ENCODE measurements around the gene SUSD3.

SUSD3 gene

GRCh38 chr9:93051680-93052089, 6.8 kb upstream of the SUSD3 start:
- DNase-seq (ENCODE audit: low read depth in 1 of 2, low spot score in 1 of 2), result no peak

GRCh38 chr9:93052791-93053540, 5.5 kb upstream of the SUSD3 start:
- no peak for DNase-seq (ENCODE audit: low read depth in 1 of 2, low spot score in 1 of 2)

- DNase-seq (ENCODE audit: low read depth in 1 of 2, low spot score in 1 of 2), result no peak
These were observed 4.6 kb upstream of the SUSD3 start for GRCh38 chr9:93053781-93054331.

GRCh38 chr9:93054758-93055704, 3.5 kb upstream of the SUSD3 start:
- DNase-seq (ENCODE audit: low read depth in 1 of 2, low spot score in 1 of 2), result no peak

- no peak for DNase-seq (ENCODE audit: low read depth in 1 of 2, low spot score in 1 of 2)
These were observed 1.3 kb upstream of the SUSD3 start for GRCh38 chr9:93057042-93057702.

GRCh38 chr9:93057703-93058354, 672 bp upstream of the SUSD3 start:
- DNase-seq (ENCODE audit: low read depth in 1 of 2, low spot score in 1 of 2), result no peak

GRCh38 chr9:93059011-93059714, 662 bp downstream of the SUSD3 start:
- no peak for DNase-seq (ENCODE audit: low read depth in 1 of 2, low spot score in 1 of 2)

- DNase-seq (ENCODE audit: low read depth in 1 of 2, low spot score in 1 of 2), result no peak
These were observed 1.4 kb downstream of the SUSD3 start for GRCh38 chr9:93059715-93060578.

GRCh38 chr9:93060746-93061259, 2.3 kb downstream of the SUSD3 start:
- no peak for DNase-seq (ENCODE audit: low read depth in 1 of 2, low spot score in 1 of 2)

- no peak for DNase-seq (ENCODE audit: low read depth in 1 of 2, low spot score in 1 of 2)
These were observed 2.8 kb downstream of the SUSD3 start for GRCh38 chr9:93061260-93061751.

GRCh38 chr9:93061791-93062763, 3.6 kb downstream of the SUSD3 start:
- no peak for DNase-seq (ENCODE audit: low read depth in 1 of 2, low spot score in 1 of 2)

GRCh38 chr9:93064392-93065134, 6.1 kb downstream of the SUSD3 start:
- DNase-seq (ENCODE audit: low read depth in 1 of 2, low spot score in 1 of 2), result peak; percentile 60 to 88

- no peak for DNase-seq (ENCODE audit: low read depth in 1 of 2, low spot score in 1 of 2)
These were observed 6.7 kb downstream of the SUSD3 start for GRCh38 chr9:93065135-93065720.

- no peak for DNase-seq (ENCODE audit: low read depth in 1 of 2, low spot score in 1 of 2)
These were observed 8.6 kb downstream of the SUSD3 start for GRCh38 chr9:93066978-93067603.

GRCh38 chr9:93068956-93069355, 10.5 kb downstream of the SUSD3 start:
- DNase-seq (ENCODE audit: low read depth in 1 of 2, low spot score in 1 of 2), result no peak

GRCh38 chr9:93071464-93071863, 13.0 kb downstream of the SUSD3 start:
- no peak for DNase-seq (ENCODE audit: low read depth in 1 of 2, low spot score in 1 of 2)

All from activated CD4-positive, alpha-beta T cell treated with anti-CD3 and anti-CD28 coated beads, Interleukin-2, amount 50 U/mL, for 24 hours (primary cell).